ENCODE measurements around the gene MDM1.

Gene MDM1

GRCh38 chr12:68247785-68248184, 84.4 kb downstream of the MDM1 start:
- Histone ChIP-seq H3K4me1 (ENCODE audit: control insufficient read depth, insufficient read depth, low read length) (peaks cover 3% of the 10 kb centered on the region; the same call in 1 of the 2 replicates), H3K27ac (ENCODE audit: extremely low read depth, low read depth, low read length) (no peak overlapping the region), H3K9me3 (ENCODE audit: control insufficient read depth, insufficient read depth, low read depth, low read length) (no peaks in the 10 kb centered on the region), H3K36me3 (ENCODE audit: control insufficient read depth in 2 of 2, insufficient read depth in 1 of 2, low read length in 2 of 2) (no peaks in the 10 kb centered on the region), H3K4me3 (ENCODE audit: low read depth, low read length) (no peak overlapping the region)
- ChIA-PET POLR2A (no interaction called here), CTCF (no interaction called here)
- TF ChIP-seq ZNF10 (tag by site-specific recombination; IDR thresholded peaks at IDR 0.05) = no peak
- TF ChIP-seq ZNF16 (tag by site-specific recombination; IDR thresholded peaks at IDR 0.05; ENCODE audit: low read depth) = no peak
- no peak for TF ChIP-seq ZNF830 (tag by site-specific recombination; IDR thresholded peaks at IDR 0.05; ENCODE audit: low read depth)

DNA sequence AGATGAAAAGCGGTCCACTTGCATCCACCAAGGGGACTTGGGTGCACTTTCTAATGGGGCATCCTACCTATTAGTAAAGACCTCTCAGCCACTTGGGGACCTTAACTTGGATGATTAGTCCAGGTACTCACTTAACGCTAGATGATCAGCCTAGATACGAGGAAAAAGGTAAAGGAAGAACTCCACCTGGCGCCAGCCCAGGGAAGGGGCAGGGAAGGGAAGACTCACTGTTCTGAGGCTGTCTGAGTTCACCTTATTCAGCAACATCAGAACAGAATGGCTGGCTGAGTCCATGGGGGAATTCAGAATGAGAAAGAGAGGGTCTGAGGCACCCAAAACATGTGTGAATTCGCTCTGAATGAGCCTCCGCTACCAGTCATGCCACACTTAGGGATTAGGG, 85.8 kb downstream of the MDM1 start:
- peak overlapping the region; percentile 84; the same call in 1 of the 2 replicates for H3K27ac ChIP-seq (ENCODE audit: extremely low read depth, low read depth, low read length)
- ChIA-PET POLR2A (no interaction called here), CTCF (interaction anchor here (1.7 kb wide), 2 partner anchors 23 to 71 kb away, joined by 7 to 11 read pairs; no protein-coding TSS in a partner anchor)

DNA sequence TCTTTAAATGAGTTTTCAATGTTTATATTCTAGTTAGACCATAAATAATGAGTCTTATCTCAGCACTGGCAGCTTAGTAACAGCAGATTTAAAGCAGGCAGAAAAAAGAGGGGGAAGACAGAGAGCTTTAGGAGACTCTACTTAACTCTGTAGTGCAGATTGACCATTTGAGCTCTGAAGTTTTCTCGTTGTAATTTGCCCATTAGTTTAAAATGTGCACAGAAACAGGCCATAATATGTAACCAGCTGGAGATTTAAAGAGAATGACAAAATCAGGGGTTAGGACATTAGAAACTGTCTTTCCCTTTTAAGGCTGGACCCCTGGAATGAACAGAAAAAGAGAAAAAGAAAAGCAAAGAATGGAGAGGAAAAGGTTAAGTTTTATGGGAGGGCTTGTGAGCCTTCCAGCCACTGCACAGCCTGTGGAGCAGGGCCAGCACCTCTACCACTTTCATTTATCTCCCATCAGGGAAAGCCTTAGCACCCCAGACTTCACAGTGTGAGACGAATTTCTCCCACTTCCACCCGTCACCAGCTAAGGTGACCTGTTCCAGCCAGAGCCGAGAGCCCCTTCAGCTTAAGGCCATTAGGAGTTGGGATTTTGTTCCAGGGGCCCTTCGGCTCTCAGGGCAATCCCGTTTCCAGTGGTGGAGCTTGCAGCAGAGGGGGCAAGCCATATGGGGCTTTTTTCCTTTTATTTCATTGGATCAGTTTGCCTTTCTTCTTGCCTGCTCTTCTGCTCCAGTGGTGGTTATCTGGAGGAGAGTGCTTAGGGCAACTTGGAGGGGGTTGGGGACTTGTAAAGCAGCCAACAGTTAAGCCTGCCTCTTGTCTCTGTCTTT, 86.8 kb downstream of the MDM1 start:
- ChIA-PET POLR2A (no interaction called here), CTCF (interaction anchor here (0.6 to 1.7 kb wide), 4 partner anchors 13 to 72 kb away, joined by 4 to 11 read pairs (median 6); no protein-coding TSS in a partner anchor)
- no peaks in the 10 kb centered on the region for H3K36me3 ChIP-seq (ENCODE audit: control insufficient read depth in 2 of 2, insufficient read depth in 1 of 2, low read length in 2 of 2)
- H3K27ac ChIP-seq (ENCODE audit: extremely low read depth, low read depth, low read length) = peak overlapping the region; percentile 84
- peaks cover 3% of the 10 kb centered on the region for H3K4me1 ChIP-seq (ENCODE audit: control insufficient read depth, insufficient read depth, low read length)
- no peaks in the 10 kb centered on the region for H3K9me3 ChIP-seq (ENCODE audit: control insufficient read depth, insufficient read depth, low read depth, low read length)
- H3K4me3 ChIP-seq (ENCODE audit: low read depth, low read length) = no peak overlapping the region
- no peak for TF ChIP-seq YY1 (tag by site-specific recombination; IDR thresholded peaks at IDR 0.05)
- no peak for TF ChIP-seq ZBTB8A (tag by site-specific recombination; IDR thresholded peaks at IDR 0.05)
- no peak for TF ChIP-seq ZNF747 (tag by site-specific recombination; IDR thresholded peaks at IDR 0.05)
- no peak for TF ChIP-seq MEIS1 (CRISPR knock-in tag; IDR thresholded peaks at IDR 0.05; ENCODE audit: borderline replicate concordance)
- no peak for TF ChIP-seq ZNF280D (tag by site-specific recombination; IDR thresholded peaks at IDR 0.05)
- TF ChIP-seq, protein P1, sequence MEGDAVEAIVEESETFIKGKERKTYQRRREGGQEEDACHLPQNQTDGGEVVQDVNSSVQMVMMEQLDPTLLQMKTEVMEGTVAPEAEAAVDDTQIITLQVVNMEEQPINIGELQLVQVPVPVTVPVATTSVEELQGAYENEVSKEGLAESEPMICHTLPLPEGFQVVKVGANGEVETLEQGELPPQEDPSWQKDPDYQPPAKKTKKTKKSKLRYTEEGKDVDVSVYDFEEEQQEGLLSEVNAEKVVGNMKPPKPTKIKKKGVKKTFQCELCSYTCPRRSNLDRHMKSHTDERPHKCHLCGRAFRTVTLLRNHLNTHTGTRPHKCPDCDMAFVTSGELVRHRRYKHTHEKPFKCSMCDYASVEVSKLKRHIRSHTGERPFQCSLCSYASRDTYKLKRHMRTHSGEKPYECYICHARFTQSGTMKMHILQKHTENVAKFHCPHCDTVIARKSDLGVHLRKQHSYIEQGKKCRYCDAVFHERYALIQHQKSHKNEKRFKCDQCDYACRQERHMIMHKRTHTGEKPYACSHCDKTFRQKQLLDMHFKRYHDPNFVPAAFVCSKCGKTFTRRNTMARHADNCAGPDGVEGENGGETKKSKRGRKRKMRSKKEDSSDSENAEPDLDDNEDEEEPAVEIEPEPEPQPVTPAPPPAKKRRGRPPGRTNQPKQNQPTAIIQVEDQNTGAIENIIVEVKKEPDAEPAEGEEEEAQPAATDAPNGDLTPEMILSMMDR (tag by site-specific recombination; IDR thresholded peaks at IDR 0.05) = no peak
- no peak for TF ChIP-seq ZNF175 (tag by site-specific recombination; IDR thresholded peaks at IDR 0.05)

More for the DNA sequence above, 85.8 kb downstream of the MDM1 start:
- no peaks in the 10 kb centered on the region for H3K9me3 ChIP-seq (ENCODE audit: control insufficient read depth, insufficient read depth, low read depth, low read length)
- TF ChIP-seq ZBTB17 (tag by site-specific recombination; IDR thresholded peaks at IDR 0.05) = no peak
- TF ChIP-seq ZNF223 (tag by site-specific recombination; IDR thresholded peaks at IDR 0.05) = no peak
- no peak for TF ChIP-seq ZBTB49 (tag by site-specific recombination; IDR thresholded peaks at IDR 0.05; ENCODE audit: low read depth)
- no peak for TF ChIP-seq ZNF777 (tag by site-specific recombination; IDR thresholded peaks at IDR 0.05; ENCODE audit: borderline replicate concordance)
- TF ChIP-seq ZNF416 (tag by site-specific recombination; IDR thresholded peaks at IDR 0.05) = no peak
- no peak for TF ChIP-seq ZNF302 (tag by site-specific recombination; IDR thresholded peaks at IDR 0.05; ENCODE audit: low read depth)
- TF ChIP-seq, protein P2, sequence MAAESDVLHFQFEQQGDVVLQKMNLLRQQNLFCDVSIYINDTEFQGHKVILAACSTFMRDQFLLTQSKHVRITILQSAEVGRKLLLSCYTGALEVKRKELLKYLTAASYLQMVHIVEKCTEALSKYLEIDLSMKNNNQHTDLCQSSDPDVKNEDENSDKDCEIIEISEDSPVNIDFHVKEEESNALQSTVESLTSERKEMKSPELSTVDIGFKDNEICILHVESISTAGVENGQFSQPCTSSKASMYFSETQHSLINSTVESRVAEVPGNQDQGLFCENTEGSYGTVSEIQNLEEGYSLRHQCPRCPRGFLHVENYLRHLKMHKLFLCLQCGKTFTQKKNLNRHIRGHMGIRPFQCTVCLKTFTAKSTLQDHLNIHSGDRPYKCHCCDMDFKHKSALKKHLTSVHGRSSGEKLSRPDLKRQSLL (tag by site-specific recombination; IDR thresholded peaks at IDR 0.05) = no peak
- TF ChIP-seq ZNF692 (tag by site-specific recombination; IDR thresholded peaks at IDR 0.05) = no peak
- no peak for TF ChIP-seq ZBTB8A (tag by site-specific recombination; IDR thresholded peaks at IDR 0.05)
- TF ChIP-seq ZNF48 (tag by site-specific recombination; IDR thresholded peaks at IDR 0.05) = no peak
- TF ChIP-seq ZNF623 (tag by site-specific recombination; IDR thresholded peaks at IDR 0.05) = no peak
- no peak overlapping the region for H3K4me3 ChIP-seq (ENCODE audit: low read depth, low read length)
- H3K36me3 ChIP-seq (ENCODE audit: control insufficient read depth in 2 of 2, insufficient read depth in 1 of 2, low read length in 2 of 2) = no peaks in the 10 kb centered on the region
- peaks cover 3% of the 10 kb centered on the region; the same call in 1 of the 2 replicates for H3K4me1 ChIP-seq (ENCODE audit: control insufficient read depth, insufficient read depth, low read length)

Data from HEK293 (cell line).